Pancreas (tissue), 10 donors: ENCODE results near the gene LRRC18. TPM values are rescaled to one million over a fixed set of nuclear protein-coding genes. Genes with fewer than 3 reads are reported as not detected.
A peak's percentile ranks its signal among the peaks of the same experiment; 100 is the strongest.

ENCODE experiments used
- ATAC-seq, 4 donors: fragments of 200-7000 bp; cut with Tn5 transposase; one replicate each; pipeline versions ENCODE4 v1.8.0 to v1.9.1; 2020; ENCODE audit warnings: mild to moderate bottlenecking in 4 of 4, moderate library complexity in 4 of 4
- DNase-seq, 6 donors: peaks; one replicate each; pipeline ENCODE4 v3.0.0-alpha.2; 2020
- FAIRE-seq: peaks from 2 replicates; lab custom pipeline; 2012; peaks lifted over from hg19 to GRCh38; lab: Jason Lieb, UNC
- H3K27ac ChIP-seq, 4 donors: fragments of 200-600 bp; sonication (generic); 1 replicate in 3 of 4; 2 replicates in 1 of 4; pipeline versions ENCODE4 v1.5.0 to v1.8.0; 2020
- H3K27me3 ChIP-seq, 4 donors: fragments of 200-600 bp; one replicate each; pipeline ENCODE4 v1.8.0; 2021
- H3K36me3 ChIP-seq, 3 donors: fragments of 200-600 bp; sonication (generic) in 1 of 3; one replicate each; pipeline versions ENCODE4 v1.5.0 to v1.8.0; 2020 to 2021
- H3K4me1 ChIP-seq, 3 donors: fragments of 200-600 bp; one replicate each; pipeline ENCODE4 v1.8.0; 2021
- H3K4me3 ChIP-seq, 4 donors: fragments of 200-600 bp; sonication (generic) in 2 of 4; one replicate each; pipeline versions ENCODE4 v1.5.0 to v1.8.0; 2020 to 2021
- H3K9me3 ChIP-seq, 4 donors: fragments of 200-600 bp; one replicate each; pipeline ENCODE4 v1.8.0; 2021
- CTCF ChIP-seq, 4 donors: fragments of 200-600 bp; sonication (generic) in 3 of 4; IDR thresholded peaks; one replicate each; pipeline versions ENCODE4 v1.5.0 to v1.8.0; 2021; ENCODE audit warnings: antibody characterized with exemption in 4 of 4
- WGBS, 2 donors: extraction: QIAGEN DNeasy Blood & Tissue Kit; methylation state at CpG; one replicate each; pipeline ENCODE4 v1.1.7; 2013; 5-methylcytosine and 5-hydroxymethylcytosine counted together
- intact Hi-C, 3 donors: fragments of 100-400 bp; cut with DNase I; formaldehyde crosslinking; loops; one replicate each; pipeline versions ENCODE4 v1.11.1 to v1.14.2; 2022
- polyA plus RNA-seq, 2 donors: library from polyadenylated mRNA; stranded (reverse); fragments of 200-250 nt; gene quantifications; one replicate each; pipeline ENCODE4 v1.2.3, GENCODE V29; 2013
- total RNA-seq, 6 donors: library from RNA; stranded (reverse); fragmentation: NEBNext Ultra II Directional in 4 of 6; extraction: Animal tissue kit (Norgen Biotek cat#: 25700) in 4 of 6; gene quantifications; one replicate each; pipeline versions ENCODE4 v1.2.1 to v1.2.4, GENCODE V29; 2021 to 2023
- donor health status: healthy with polysubstance abuse.
- donor health status: DM: no; HTN: no; CAD: no; lungs with moderate emphysema.
- donor health status: DM: no; HTN: no; CAD: no.
- donor health status: control.
- donor health status: control.
- donor health status: Bipolar disorder and iron deficiency.
- donor health status: DM: yes; HTN: yes; CAD: no.
- donor health status: DM: no; HTN: no; CAD: no.
- donor health status: DM: no; HTN: no; CAD: no.
- donor health status: DM: yes; HTN: yes; CAD: no.

The LRRC18 gene
- total RNA-seq: not detected
- polyA plus RNA-seq: not detected

DNA sequence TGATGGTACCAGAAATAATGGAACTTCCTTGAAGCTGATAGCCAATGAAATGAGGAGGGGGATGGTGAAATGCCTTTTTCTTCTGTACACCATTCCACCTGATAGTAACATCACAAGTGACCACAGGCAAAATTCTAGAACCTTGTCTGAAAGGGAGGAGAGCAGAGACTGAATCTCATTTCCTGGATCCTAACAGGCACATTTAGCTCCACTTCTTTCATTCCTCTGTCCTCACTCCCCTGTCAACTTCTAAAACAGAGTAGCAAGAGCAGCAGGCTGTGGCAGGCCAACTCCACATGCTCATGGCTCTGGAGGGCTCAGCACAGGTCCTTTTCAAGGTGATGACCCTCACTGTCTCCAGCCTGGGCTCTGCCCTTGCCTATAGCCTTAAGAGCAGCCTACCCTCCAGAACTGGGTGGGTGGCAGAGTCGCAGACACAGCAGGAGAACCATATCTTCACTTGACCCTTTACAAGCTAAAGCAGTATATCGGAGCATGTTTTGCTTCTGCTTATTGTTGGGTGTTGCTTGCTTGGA, at the start of gene LRRC18:
TSS of gene LRRC18 (minus strand) at position 51 of the 536 bp plus-strand sequence. CDS start 25,685 bp downstream, outside the sequence.
- Histone ChIP-seq H3K4me1 (no peaks in the 10 kb centered on the region), H3K9me3 (no peaks in the 10 kb centered on the region), H3K27me3 (no peaks in the 10 kb centered on the region), H3K27ac (no peak within 1 kb of the TSS), H3K4me3 (no peak within 1 kb of the TSS), H3K36me3 (no peaks in the 10 kb centered on the region)
- 75 to 97% methylated on average over 2 of the region's 2 CpGs for WGBS, 2 donors
- DNase-seq (no peak), FAIRE-seq (no peak), ATAC-seq (no peak)
- intact Hi-C loops: no loop called here
- TF ChIP-seq CTCF (IDR thresholded peaks at IDR 0.05): no peak

GRCh38 chr10:48985621-48986158, 46.0 kb upstream of the LRRC18 start:
- no peak for ATAC-seq
- no peak overlapping the region for H3K4me3 ChIP-seq
- no peak overlapping the region for H3K27ac ChIP-seq
- no peaks in the 10 kb centered on the region for H3K27me3 ChIP-seq
- 73 to 77% methylated on average over 7 of the region's 7 CpGs for WGBS, 2 donors
- DNase-seq: peak in 1 of 6 donors; percentile 53
- H3K36me3 ChIP-seq: no peaks in the 10 kb centered on the region
- no peak for TF ChIP-seq CTCF (IDR thresholded peaks at IDR 0.05)
- FAIRE-seq: no peak
- intact Hi-C loops: loop anchor here in 2 of 3 donors (10.0 kb wide), 1 partner anchor 179 kb away; no protein-coding TSS in a partner anchor
- H3K4me1 ChIP-seq: no peaks in the 10 kb centered on the region
- no peaks in the 10 kb centered on the region for H3K9me3 ChIP-seq

DNA sequence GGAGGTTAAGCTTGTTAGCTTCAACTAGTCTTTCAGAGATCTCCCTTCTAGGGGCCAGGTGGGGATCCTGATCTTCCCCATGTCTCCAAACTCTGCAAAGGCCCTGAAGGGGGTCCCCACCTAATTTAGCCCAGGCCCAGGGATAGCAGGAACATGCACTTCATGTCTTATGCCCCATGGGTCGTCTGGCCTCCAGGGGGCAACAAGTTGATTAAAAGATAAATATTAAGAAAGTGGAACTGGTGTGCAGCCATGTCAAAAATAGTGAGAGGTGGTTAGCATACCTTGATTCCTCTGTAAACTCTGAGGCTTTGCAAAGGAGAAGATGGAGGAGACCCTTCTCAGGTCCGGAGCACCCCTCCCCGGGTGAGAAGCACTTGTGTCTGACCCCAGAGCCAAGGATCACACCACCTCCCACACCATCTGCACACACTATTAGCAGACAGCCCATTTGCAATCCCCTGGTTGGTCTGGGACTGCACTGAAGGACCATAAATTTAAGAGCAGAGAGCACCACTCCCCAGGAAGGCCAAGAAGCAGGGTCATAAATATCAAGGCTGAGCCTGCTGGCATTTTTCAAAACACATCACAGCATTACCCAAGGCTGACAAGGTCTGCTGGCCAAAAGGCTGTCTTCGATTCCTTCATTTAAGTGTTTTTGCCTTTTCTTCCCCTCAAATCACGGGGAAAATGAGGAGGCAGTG, 44.2 kb upstream of the LRRC18 start:
- FAIRE-seq (no peak), ATAC-seq (no peak), DNase-seq (no peak)
- intact Hi-C loops: loop anchor here in 2 of 3 donors (10.0 kb wide), 1 partner anchor 181 kb away; no protein-coding TSS in a partner anchor
- WGBS, 2 donors: 56 to 72% methylated on average over 5 of the region's 5 CpGs
- no peaks in the 10 kb centered on the region for H3K9me3 ChIP-seq
- no peak overlapping the region for H3K4me3 ChIP-seq
- H3K27me3 ChIP-seq: no peaks in the 10 kb centered on the region
- H3K36me3 ChIP-seq: no peaks in the 10 kb centered on the region
- no peaks in the 10 kb centered on the region for H3K4me1 ChIP-seq
- TF ChIP-seq CTCF (IDR thresholded peaks at IDR 0.05): no peak
- H3K27ac ChIP-seq: no peak overlapping the region

DNA sequence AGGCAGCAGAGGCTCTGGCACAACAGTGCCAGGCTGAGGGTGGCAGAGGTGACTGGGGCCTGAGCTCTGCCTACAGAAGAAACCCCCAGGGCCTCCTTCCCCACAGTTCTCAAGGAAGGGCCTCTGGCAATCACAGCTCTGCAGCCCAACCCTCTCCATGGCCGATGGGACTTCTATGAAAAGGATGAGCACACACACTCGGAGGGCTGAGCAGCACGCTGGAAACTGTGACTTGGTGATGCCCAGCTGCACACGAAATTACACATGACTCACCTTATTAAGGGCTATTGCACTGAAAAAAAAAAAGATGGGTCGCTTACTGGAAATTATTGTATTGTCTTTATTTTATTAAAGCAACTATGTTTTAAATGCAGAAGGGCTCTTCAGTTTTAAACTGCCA, 42.9 kb upstream of the LRRC18 start:
- FAIRE-seq (no peak), ATAC-seq (no peak), DNase-seq (no peak)
- 63 to 78% methylated on average over 5 of the region's 5 CpGs for WGBS, 2 donors
- Histone ChIP-seq H3K27ac (no peak overlapping the region), H3K4me3 (no peak overlapping the region), H3K27me3 (no peaks in the 10 kb centered on the region), H3K4me1 (no peaks in the 10 kb centered on the region), H3K9me3 (no peaks in the 10 kb centered on the region), H3K36me3 (no peaks in the 10 kb centered on the region)
- intact Hi-C loops: loop anchor here in 2 of 3 donors (10.0 kb wide), 1 partner anchor 182 kb away; no protein-coding TSS in a partner anchor
- no peak for TF ChIP-seq CTCF (IDR thresholded peaks at IDR 0.05)
